HCT116 (cell line): Measurements from ENCODE around the gene RAX. TPM values are rescaled to one million over a fixed set of nuclear protein-coding genes. Genes with fewer than 3 reads are reported as not detected.
"Not testable (repeated sequence)": the region's sequence is repeated elsewhere in the genome, so short reads cannot be mapped to it uniquely, and the experiment has no call there.

Source experiments
- ATAC-seq: fragments of 200-7000 bp; cut with Tn5 transposase; 2 replicates; pipeline ENCODE4 v1.9.1; 2020; ENCODE audit warnings: mild to moderate bottlenecking, moderate library complexity
- BruUV-seq: library from RNA; stranded (reverse); fragments of 400-500 nt; replicated peaks from 2 replicates; lab custom pipeline; 2021; lab: Mats Ljungman, UMichigan
- CTCF ChIA-PET: fragments of 300-600 bp; sonication (Branson Sonifier 250); formaldehyde crosslinking; loops from one replicate; lab custom pipeline; 2021; ENCODE audit warnings: antibody characterized with exemption; lab: Charles Lee
- POLR2A ChIA-PET: fragments of 300-600, 350-600 bp; sonication (Branson Sonifier 250); formaldehyde crosslinking; loops from one replicate; lab custom pipeline; 2021; ENCODE audit warnings: antibody characterized with exemption; lab: Charles Lee
- RAD21 ChIA-PET, 2 experiments: fragments of 300-600 bp; sonication (Branson Sonifier 250); formaldehyde crosslinking; loops; one replicate each; lab custom pipeline; 2023; ENCODE audit warnings: low total read pairs in 2 of 2; ENCODE audit not compliant: uncharacterized antibody in 2 of 2, unreplicated experiment in 2 of 2, low non-redundant PET in 1 of 2; lab: Charles Lee
- DNase-seq: peaks from one replicate; pipeline ENCODE4 v3.0.0-alpha.2; 2010; ENCODE audit warnings: low read depth, low spot score
- H2AFZ ChIP-seq: fragments of 200-600 bp; shearing (Covaris generic), sonication (generic); 2 replicates; pipeline ENCODE4 v1.6.1; 2017; ENCODE audit warnings: low read depth, mixed run types, mixed read lengths, antibody characterized with exemption, low read length; ENCODE audit not compliant: poor library complexity, severe bottlenecking
- H3K27ac ChIP-seq: 2 replicates; pipeline ENCODE4 v1.5.1; 2012; ENCODE audit warnings: low read depth, low read length
- H3K27me3 ChIP-seq: fragments of 200-600 bp; sonication (generic); 2 replicates; pipeline ENCODE4 v1.6.1; 2016; ENCODE audit warnings: mixed run types, low read length, mixed read lengths; ENCODE audit not compliant: insufficient read depth
- H3K36me3 ChIP-seq, 2 experiments: fragments of 200-500 bp in 1 of 2; fragments of 200-600 bp in 1 of 2; sonication (Bioruptor generic) in 1 of 2; sonication (generic) in 1 of 2; 2 replicates each; pipeline versions ENCODE4 v1.5.1 to v1.6.1; 2014 to 2016; ENCODE audit warnings: low read length in 2 of 2, inconsistent platforms in 1 of 2, mixed read lengths in 1 of 2, mixed run types in 1 of 2; ENCODE audit not compliant: insufficient read depth in 2 of 2, control insufficient read depth in 1 of 2
- H3K4me1 ChIP-seq, 2 experiments: fragments of 200-600 bp in 1 of 2; sonication (generic) in 1 of 2; 2 replicates each; pipeline versions ENCODE4 v1.5.1 to v1.6.1; 2012 to 2017; ENCODE audit warnings: low read length in 2 of 2, inconsistent platforms in 1 of 2, mild to moderate bottlenecking in 1 of 2, mixed read lengths in 1 of 2, mixed run types in 1 of 2, moderate library complexity in 1 of 2; ENCODE audit not compliant: insufficient read depth in 2 of 2, control insufficient read depth in 1 of 2
- H3K4me2 ChIP-seq: fragments of 200-600 bp; sonication (generic); 2 replicates; pipeline ENCODE4 v1.6.1; 2017; ENCODE audit warnings: mixed run types, low read length, mixed read lengths
- H3K4me3 ChIP-seq, 2 experiments: fragments of 200-600 bp in 1 of 2; sonication (generic) in 1 of 2; replicated peaks in 1 of 2; 2 replicates each; pipeline ENCODE4 v1.5.1; 2011 to 2016; ENCODE audit warnings: low read length in 2 of 2, control low read depth in 1 of 2, low read depth in 1 of 2, mild to moderate bottlenecking in 1 of 2, mixed read lengths in 1 of 2, mixed run types in 1 of 2
- H3K79me2 ChIP-seq: fragments of 200-600 bp; sonication (generic); 2 replicates; pipeline ENCODE4 v1.6.1; 2017; ENCODE audit warnings: mild to moderate bottlenecking, mixed run types, low read length, moderate library complexity, mixed read lengths; ENCODE audit not compliant: insufficient read depth
- H3K9ac ChIP-seq: fragments of 200-600 bp; sonication (generic); 2 replicates; pipeline ENCODE4 v1.6.1; 2016; ENCODE audit warnings: low read length, mixed read lengths
- H3K9me2 ChIP-seq: fragments of 200-600 bp; sonication (generic), shearing (Covaris generic); 2 replicates; pipeline ENCODE4 v1.6.1; 2017; ENCODE audit warnings: mixed run types, mild to moderate bottlenecking, moderate library complexity; ENCODE audit not compliant: insufficient read depth
- H3K9me3 ChIP-seq, 2 experiments: fragments of 200-500 bp in 1 of 2; fragments of 200-600 bp in 1 of 2; sonication (Bioruptor generic) in 1 of 2; sonication (generic) in 1 of 2; 2 replicates each; pipeline ENCODE4 v1.6.1; 2014 to 2017; ENCODE audit warnings: low read length in 2 of 2, mixed read lengths in 2 of 2, inconsistent platforms in 1 of 2, low read depth in 1 of 2, mild to moderate bottlenecking in 1 of 2, mixed run types in 1 of 2, moderate library complexity in 1 of 2; ENCODE audit not compliant: control insufficient read depth in 1 of 2, insufficient read depth in 1 of 2
- H4K20me1 ChIP-seq: fragments of 200-600 bp; sonication (generic), shearing (Covaris generic); 2 replicates; pipeline ENCODE4 v1.6.1; 2017; ENCODE audit warnings: mixed run types, mild to moderate bottlenecking, moderate library complexity; ENCODE audit not compliant: insufficient read depth
- ZFX ChIP-seq: fragments of 450-650 bp; IDR thresholded peaks from 2 replicates; pipeline ENCODE4 v1.6.1; 2017
- intact Hi-C: fragments of 100-400 bp; cut with micrococcal nuclease; formaldehyde crosslinking; loops from 2 replicates; pipeline ENCODE4 v1.10.0; 2022
- total RNA-seq: library from RNA; stranded (reverse); gene quantifications from one replicate; pipeline ENCODE4 v1.2.1, GENCODE V29; 2021; ENCODE audit not compliant: unreplicated experiment
- TF ChIP-seq, protein P1 (sequence below): IDR thresholded peaks from 2 replicates; pipeline ENCODE4 v1.6.1; 2012

Gene RAX
- total RNA-seq, 1 experiment from 2014 or later, result not detected

DNA sequence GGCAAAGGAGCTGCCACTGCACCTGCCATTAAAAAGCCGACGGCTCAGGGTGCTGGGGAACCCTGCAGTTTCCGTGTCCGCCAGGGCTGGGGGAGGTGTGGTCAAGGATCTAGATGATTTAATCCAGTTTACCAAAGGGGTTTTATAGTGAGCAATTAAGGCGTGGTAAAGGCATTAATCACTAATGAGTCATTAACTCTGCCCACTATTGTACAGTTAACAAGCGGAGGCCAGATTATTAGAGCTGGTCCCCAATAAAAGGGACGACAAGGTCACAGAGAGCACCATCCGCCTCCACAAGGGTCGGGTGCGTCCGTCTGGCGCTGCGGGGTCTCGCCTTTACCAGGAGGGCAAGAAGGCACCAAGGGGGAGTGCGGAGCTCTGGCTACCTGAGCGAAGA, 9.6 kb downstream of the RAX start:
- H3K4me3 ChIP-seq, result no peak overlapping the region
- no peaks in the 10 kb centered on the region for H3K36me3 ChIP-seq
- peaks cover 9% of the 10 kb centered on the region for H3K27me3 ChIP-seq
- H3K9me3 ChIP-seq, result no peaks in the 10 kb centered on the region
- CTCF ChIA-PET, result no interaction called here
- no peaks in the 10 kb centered on the region for H3K4me1 ChIP-seq
- no peaks in the 10 kb centered on the region for H4K20me1 ChIP-seq
- H3K79me2 ChIP-seq, result no peaks in the 10 kb centered on the region
- no peak for TF ChIP-seq ZFX
- TF ChIP-seq, protein P1, sequence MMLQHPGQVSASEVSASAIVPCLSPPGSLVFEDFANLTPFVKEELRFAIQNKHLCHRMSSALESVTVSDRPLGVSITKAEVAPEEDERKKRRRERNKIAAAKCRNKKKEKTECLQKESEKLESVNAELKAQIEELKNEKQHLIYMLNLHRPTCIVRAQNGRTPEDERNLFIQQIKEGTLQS, result no peak
- intact Hi-C loops, result no loop called here
- no peaks in the 10 kb centered on the region for H3K9me2 ChIP-seq
- no peak overlapping the region for H3K9ac ChIP-seq
- H3K27ac ChIP-seq, result no peak overlapping the region
- POLR2A ChIA-PET, result no interaction called here
- no peak overlapping the region for H3K4me2 ChIP-seq
- no peak overlapping the region for H2AFZ ChIP-seq
- DNase-seq (no peak), ATAC-seq (no peak)
- BruUV-seq, result no TSS peak
- RAD21 ChIA-PET, result no interaction called here

DNA sequence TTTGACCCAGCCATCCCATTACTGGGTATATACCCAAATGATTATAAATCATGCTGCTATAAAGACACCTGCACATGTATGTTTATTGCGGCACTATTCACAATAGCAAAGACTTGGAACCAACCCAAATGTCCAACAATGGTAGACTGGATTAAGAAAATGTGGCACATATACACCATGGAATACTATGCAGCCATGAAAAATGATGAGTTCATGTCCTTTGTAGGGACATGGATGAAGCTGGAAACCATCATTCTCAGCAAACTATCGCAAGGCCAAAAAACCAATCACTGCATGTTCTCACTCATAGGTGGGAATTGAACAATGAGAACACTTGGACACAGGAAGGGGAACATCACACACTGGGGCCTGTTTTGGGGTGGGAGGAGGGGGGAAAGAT, 11.0 kb downstream of the RAX start:
- BruUV-seq, intact Hi-C loops, RAD21 ChIA-PET, H3K4me3 ChIP-seq, H3K36me3 ChIP-seq, H3K9me2 ChIP-seq, H3K79me2 ChIP-seq, CTCF ChIA-PET, ATAC-seq, H3K27me3 ChIP-seq, DNase-seq, H3K9ac ChIP-seq, H3K4me2 ChIP-seq, H3K27ac ChIP-seq, POLR2A ChIA-PET, H4K20me1 ChIP-seq, H2AFZ ChIP-seq, H3K9me3 ChIP-seq, H3K4me1 ChIP-seq: not testable (repeated sequence)

- H3K27ac ChIP-seq, RAD21 ChIA-PET, H4K20me1 ChIP-seq, H3K9ac ChIP-seq, BruUV-seq, H3K9me3 ChIP-seq, CTCF ChIA-PET, H3K4me1 ChIP-seq, intact Hi-C loops, H3K79me2 ChIP-seq, H2AFZ ChIP-seq, H3K4me2 ChIP-seq, H3K9me2 ChIP-seq, ATAC-seq, POLR2A ChIA-PET, H3K36me3 ChIP-seq, H3K4me3 ChIP-seq, H3K27me3 ChIP-seq, DNase-seq: not testable (repeated sequence)
Observed at GRCh38 chr18:59261842-59262241, 11.4 kb downstream of the RAX start.

DNA sequence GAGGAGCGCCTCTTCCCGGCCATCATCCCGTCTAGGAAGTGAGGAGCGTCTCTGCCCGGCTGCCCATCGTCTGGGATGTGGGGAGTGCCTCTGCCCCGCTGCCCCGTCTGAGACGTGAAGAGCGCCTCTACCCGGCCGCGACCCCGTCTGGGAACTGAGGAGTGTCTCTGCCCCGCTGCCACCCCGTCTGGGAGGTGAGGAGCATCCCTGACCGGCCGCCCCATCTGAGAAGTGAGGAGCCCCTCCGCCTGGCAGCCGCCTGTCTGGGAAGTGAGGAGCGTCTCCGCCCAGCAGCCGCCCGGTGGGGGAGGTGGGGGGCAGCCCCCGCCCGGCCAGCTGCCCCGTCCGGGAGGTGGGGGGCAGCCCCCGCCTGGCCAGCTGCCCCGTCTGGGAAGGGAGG, 17.8 kb downstream of the RAX start:
- H3K4me1 ChIP-seq, DNase-seq, H3K9me2 ChIP-seq, H3K27me3 ChIP-seq, H3K9me3 ChIP-seq, H2AFZ ChIP-seq, BruUV-seq, H3K36me3 ChIP-seq, H3K4me2 ChIP-seq, POLR2A ChIA-PET, H3K9ac ChIP-seq, ATAC-seq, H3K79me2 ChIP-seq, H3K27ac ChIP-seq, H3K4me3 ChIP-seq, RAD21 ChIA-PET, CTCF ChIA-PET, H4K20me1 ChIP-seq, intact Hi-C loops: not testable (repeated sequence)
